Measurements from ENCODE around the gene POLH. TPM values are rescaled to one million over a fixed set of nuclear protein-coding genes. Genes with fewer than 3 reads are reported as not detected.

POLH gene
- total and polyA plus RNA-seq, 9 of the 15 experiments (the other 6 are each of a cell fraction or from before 2014, with no cell fraction given) = 5.8 to 31.6 (median 20.6) TPM

DNA sequence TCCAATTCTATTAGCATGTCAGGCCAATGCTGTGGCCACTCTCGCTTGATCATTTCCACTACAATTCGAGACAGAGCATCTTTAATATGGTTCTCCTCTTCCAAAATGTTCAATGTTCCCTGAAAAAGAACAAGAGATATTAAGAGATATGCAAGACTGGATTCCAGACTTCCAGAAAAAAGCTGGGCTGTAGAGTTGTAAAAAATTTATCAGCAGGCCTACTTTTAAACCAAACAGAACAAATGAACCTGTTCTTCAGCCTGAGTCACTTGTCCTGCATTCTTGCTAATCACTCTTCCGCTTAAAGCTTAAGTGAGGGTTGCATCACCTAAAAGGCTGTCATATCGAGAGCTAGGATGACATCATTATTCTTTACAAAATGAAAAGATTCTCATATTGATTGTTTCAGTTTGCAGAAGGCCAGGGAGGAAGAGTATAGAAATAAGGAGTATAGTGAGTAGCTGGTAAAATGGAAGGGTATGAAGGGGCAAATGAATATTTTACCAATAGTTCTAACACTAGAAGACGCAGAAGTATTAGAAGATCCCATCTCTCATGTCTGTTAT lies 5.0 kb upstream of the POLH start (continued):
- TF ChIP-seq TAL1 (IDR thresholded peaks at IDR 0.05) (no peak), ZBTB7A (IDR thresholded peaks at IDR 0.05; ENCODE audit: borderline replicate concordance, control insufficient read depth, low read depth, low read length) (no peak), NELFE (IDR thresholded peaks at IDR 0.05; ENCODE audit: insufficient read depth, insufficient read length) (no peak), MED1 (CRISPR knock-in tag; IDR thresholded peaks at IDR 0.05; ENCODE audit: borderline replicate concordance) (no peak), LCOR (CRISPR knock-in tag; IDR thresholded peaks at IDR 0.05) (no peak), TGIF2 (CRISPR knock-in tag; IDR thresholded peaks at IDR 0.05) (no peak), ZNF77 (CRISPR knock-in tag; IDR thresholded peaks at IDR 0.05) (no peak), TEAD2 (tag; IDR thresholded peaks at IDR 0.05) (no peak), BHLHE40 (IDR thresholded peaks at IDR 0.05; ENCODE audit: low read length) (peak; percentile 6; the same call in 1 of the 2 replicates), RBFOX2 (IDR thresholded peaks at IDR 0.05; ENCODE audit: low read depth, low read length) (no peak), NFIC (IDR thresholded peaks at IDR 0.05) (no peak), PTTG1 (tag; IDR thresholded peaks at IDR 0.05; ENCODE audit: low read depth) (peak; percentile 61), ETS2 (tag; IDR thresholded peaks at IDR 0.05; ENCODE audit: borderline replicate concordance, poor library complexity, severe bottlenecking) (no peak), ZNF778 (CRISPR knock-in tag; IDR thresholded peaks at IDR 0.05) (no peak), ZNF217 (CRISPR knock-in tag; IDR thresholded peaks at IDR 0.05) (no peak), ERF (CRISPR knock-in tag; IDR thresholded peaks at IDR 0.05) (no peak), TCF7L2 (IDR thresholded peaks at IDR 0.05; ENCODE audit: low read depth, low read length) (no peak), HIVEP1 (CRISPR knock-in tag; IDR thresholded peaks at IDR 0.05) (no peak)
- TF ChIP-seq, protein P1, sequence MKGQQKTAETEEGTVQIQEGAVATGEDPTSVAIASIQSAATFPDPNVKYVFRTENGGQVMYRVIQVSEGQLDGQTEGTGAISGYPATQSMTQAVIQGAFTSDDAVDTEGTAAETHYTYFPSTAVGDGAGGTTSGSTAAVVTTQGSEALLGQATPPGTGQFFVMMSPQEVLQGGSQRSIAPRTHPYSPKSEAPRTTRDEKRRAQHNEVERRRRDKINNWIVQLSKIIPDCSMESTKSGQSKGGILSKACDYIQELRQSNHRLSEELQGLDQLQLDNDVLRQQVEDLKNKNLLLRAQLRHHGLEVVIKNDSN (CRISPR knock-in tag; IDR thresholded peaks at IDR 0.05) = no peak
- TF ChIP-seq, protein P2, sequence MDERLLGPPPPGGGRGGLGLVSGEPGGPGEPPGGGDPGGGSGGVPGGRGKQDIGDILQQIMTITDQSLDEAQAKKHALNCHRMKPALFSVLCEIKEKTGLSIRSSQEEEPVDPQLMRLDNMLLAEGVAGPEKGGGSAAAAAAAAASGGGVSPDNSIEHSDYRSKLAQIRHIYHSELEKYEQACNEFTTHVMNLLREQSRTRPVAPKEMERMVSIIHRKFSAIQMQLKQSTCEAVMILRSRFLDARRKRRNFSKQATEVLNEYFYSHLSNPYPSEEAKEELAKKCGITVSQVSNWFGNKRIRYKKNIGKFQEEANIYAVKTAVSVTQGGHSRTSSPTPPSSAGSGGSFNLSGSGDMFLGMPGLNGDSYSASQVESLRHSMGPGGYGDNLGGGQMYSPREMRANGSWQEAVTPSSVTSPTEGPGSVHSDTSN (CRISPR knock-in tag; IDR thresholded peaks at IDR 0.05; ENCODE audit: low read depth) = no peak
- TF ChIP-seq, protein P2 (tag; conservative IDR thresholded peaks at IDR 0.05; ENCODE audit: low read depth) = no peak; the same call in 1 of the 2 replicates
- TF ChIP-seq, protein P3, sequence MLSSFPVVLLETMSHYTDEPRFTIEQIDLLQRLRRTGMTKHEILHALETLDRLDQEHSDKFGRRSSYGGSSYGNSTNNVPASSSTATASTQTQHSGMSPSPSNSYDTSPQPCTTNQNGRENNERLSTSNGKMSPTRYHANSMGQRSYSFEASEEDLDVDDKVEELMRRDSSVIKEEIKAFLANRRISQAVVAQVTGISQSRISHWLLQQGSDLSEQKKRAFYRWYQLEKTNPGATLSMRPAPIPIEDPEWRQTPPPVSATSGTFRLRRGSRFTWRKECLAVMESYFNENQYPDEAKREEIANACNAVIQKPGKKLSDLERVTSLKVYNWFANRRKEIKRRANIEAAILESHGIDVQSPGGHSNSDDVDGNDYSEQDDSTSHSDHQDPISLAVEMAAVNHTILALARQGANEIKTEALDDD (IDR thresholded peaks at IDR 0.05) = no peak
- TF ChIP-seq, protein P4, sequence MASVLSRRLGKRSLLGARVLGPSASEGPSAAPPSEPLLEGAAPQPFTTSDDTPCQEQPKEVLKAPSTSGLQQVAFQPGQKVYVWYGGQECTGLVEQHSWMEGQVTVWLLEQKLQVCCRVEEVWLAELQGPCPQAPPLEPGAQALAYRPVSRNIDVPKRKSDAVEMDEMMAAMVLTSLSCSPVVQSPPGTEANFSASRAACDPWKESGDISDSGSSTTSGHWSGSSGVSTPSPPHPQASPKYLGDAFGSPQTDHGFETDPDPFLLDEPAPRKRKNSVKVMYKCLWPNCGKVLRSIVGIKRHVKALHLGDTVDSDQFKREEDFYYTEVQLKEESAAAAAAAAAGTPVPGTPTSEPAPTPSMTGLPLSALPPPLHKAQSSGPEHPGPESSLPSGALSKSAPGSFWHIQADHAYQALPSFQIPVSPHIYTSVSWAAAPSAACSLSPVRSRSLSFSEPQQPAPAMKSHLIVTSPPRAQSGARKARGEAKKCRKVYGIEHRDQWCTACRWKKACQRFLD (CRISPR knock-in tag; IDR thresholded peaks at IDR 0.05) = peak; percentile 89
- TF ChIP-seq, protein P5, sequence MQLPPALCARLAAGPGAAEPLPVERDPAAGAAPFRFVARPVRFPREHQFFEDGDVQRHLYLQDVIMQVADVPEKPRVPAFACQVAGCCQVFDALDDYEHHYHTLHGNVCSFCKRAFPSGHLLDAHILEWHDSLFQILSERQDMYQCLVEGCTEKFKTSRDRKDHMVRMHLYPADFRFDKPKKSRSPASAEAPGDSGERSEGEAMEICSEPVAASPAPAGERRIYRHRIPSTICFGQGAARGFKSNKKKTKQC (CRISPR knock-in tag; IDR thresholded peaks at IDR 0.05) = no peak
